Measurements from ENCODE around the gene DENND1B.

DENND1B gene

GRCh38 chr1:197775282-197776262 is at the start of gene DENND1B:
TSS of gene DENND1B (minus strand) at chr1:197775480. CDS start at chr1:197775155, 325 bp downstream.
- peak; percentile 2 for DNase-seq

- no peak for DNase-seq
These were observed 39.0 kb upstream of the DENND1B start for GRCh38 chr1:197814306-197814705.

DNA sequence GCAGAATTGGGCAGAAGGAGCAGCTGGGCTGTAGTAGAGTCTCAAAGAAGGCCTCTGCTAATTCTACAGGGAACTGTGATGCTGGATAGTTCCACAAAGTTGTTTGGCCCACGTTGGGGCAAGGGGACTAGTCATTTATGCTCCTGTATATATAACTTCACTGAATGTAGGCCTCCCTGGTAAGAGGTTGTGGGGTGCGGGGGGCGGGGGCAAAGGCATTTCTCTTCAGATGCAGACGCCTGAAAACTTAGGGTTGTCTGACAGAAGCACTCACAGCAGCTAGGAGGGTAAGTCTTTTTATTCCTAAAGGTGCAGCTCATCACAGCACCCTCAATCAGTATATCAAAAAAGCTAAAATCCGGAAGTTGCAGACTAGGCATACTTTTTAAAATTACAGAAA is 38.5 kb upstream of the DENND1B start:
- DNase-seq = no peak

- no peak for DNase-seq
These were observed 36.5 kb upstream of the DENND1B start for GRCh38 chr1:197811769-197812168.

DNA sequence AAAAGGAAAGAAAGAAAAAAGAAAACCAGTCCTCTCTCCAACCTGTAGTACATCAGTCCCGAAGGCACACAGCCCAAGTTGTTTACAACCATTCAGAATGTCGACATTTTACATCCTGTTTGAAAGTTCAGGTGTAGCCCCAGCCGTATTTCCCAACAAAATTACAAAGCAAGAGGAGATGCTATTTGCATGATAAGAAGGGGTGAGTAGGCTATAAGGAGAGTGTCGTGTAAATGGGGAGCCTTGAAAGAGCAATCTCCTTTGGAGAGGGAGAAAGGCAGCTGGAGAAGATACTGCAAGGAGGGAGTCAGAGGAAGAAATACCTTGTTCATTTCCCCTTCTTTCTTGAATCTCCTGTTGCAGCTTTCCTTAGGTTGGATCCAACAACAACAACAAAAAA is 35.5 kb upstream of the DENND1B start:
- DNase-seq = no peak

DNA sequence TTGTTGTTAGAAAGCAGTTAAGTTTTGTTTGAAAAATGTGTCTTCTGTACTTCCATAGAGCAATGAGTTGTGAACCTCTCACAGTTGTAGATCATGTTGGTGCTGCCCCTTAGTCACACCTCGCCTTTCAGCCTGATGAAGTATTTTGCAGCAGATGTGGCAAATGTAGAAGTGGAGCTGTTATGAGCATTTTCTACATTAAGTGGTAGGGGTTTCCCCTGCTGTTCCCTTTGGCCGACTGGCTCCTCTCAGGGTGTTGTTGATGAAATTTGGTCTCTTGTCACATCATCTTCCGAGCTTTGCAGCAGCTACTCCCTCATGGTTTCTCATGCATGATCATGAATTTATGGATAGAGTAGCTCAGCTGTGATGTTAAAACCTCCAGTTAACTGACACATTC is 33.6 kb upstream of the DENND1B start:
- no peak for DNase-seq

DNA sequence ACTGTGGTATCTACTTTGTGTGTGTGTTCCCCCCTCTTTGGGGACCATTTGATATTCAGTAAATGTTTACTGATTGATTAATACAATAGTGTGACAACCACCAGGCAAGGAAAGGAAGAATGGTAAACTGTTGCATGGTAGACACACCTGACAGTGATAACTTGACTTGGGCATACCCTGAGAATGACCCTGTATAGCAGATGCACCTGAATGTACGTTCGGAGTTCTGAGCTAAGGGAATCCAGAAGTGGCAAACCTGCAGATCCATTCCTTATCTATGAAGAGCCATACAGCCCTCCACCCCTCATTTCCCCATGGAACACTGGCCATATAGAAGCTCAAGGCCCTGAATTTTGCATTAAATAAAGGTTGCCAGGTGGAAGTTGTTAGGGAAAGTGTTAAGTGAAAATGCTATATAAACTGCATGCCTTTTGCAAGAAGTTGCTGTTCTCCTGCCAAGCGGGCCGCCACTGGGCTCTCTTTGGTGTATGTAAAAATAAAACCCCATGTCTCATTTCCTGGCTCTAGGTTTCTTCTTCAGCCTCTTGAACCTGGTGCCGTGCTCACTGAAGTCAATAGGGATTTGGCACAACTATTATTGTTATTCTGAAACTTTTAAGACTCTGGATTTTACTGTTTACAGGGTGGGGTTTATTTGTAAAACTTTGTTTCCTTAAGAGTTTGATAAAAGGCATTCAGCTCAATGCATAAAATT is 32.6 kb upstream of the DENND1B start:
- no peak for DNase-seq

DNA sequence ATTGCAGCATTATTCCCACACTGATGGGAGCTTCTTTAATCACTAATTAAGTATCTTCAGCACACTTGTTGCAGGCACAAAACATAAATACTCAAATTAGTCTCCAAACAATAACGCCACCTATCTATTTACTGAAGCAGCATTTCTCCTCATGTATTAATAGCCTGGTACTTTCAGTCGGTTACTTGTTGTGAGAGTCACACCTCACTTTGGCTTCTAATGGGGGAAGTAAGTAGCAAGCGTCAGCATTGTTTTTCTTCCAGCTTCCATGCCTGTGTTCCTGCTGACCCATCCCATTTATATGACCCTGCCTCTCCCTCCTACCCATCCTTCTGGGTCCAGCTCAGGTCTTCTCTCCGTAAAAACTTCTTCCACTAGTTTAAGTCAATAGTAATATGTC is 31.9 kb upstream of the DENND1B start:
- DNase-seq = no peak

DNA sequence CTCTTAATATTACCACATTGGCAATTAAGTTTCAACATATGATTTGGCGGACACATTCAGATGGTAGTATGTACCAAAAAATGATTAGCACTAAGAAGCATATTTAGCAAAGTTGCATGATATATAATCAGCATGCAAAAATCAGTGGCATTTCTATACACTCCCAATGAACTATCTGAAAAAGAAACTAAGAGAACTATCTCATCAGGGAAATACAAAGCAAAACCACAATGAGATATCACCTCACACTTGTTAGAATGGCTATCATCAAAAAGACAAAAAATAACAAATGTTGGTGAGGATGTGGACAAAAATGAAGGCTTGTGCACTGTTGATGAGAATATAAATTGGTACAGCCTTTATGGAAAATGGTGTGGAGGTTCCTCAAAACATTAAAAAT is 31.4 kb upstream of the DENND1B start:
- no peak for DNase-seq

DNA sequence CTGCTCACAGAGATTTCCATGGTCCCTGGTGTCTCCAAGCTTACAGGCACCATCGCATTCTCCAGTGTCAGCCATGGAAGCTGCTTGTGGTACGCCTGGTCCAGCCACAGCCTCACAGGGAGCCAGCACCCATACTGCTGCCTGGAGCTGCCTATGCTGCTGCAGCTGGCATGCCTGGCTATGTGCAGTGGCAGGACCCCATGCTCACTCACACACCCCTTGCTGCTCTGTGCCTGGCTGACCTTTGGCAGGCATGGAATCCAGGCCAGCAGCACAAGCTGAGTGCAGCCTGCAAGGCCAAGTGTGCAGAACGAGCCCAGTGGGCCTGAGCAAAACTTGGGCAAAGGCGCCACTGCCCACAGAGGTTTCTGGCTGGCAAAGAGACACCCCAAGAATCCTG is 26.4 kb upstream of the DENND1B start:
- no peak for DNase-seq

- DNase-seq = no peak
These were observed 25.8 kb upstream of the DENND1B start for GRCh38 chr1:197801111-197801482.

DNA sequence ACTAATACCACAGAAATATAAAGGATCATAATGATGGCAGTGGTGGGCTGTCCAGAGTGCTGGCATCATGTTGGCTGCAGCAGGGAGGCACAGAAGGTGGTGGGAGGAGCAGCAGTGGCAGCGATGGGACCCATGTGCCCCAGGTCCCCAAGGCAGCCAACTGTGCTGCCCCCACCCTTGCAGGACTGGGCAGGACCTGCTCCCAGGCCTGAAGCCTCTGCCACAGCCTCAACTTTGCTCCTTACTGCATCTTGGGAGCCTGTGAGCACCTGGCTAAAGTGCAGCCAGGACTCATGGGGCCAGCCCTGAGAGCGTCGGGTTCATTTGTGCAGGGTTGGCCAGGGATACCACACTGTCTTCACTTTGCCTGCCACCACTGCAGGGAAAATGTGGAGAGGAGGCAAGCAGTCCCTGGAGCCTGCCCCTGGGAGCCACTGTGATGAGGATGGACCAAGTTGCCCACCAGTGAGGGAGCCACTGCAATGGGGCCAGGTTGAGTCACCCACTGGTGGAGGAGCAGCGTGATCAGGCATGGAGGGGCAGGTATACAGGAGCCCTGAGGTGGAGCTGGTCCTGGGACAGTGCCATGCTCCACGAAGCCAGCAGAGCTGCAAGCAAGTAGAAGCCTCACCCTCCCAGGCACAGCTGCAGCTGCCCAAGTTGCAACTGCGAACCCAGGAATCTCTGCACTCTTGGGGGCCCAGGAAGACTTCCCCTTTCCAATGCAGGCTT is 25.3 kb upstream of the DENND1B start:
- no peak for DNase-seq

DNA sequence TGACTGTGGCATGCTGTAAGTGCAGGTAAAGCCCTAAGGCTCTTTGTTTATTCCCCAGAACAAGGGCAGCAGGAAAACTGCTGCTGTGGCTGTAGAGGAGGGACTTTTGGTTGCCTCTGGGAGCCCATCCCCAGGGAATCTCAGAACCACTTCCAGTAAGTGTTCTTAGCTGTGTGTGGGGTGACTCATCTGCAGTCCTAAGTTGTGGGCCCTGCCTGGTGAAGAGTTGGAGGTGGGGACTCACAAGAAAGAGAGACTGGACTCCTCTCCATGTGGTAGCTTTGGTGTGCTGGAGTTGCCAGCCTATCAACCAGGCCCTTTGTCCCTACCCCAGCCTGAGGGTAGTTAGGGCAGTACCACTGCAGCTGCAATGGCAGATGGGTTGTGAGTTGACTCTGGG is 24.0 kb upstream of the DENND1B start:
- no peak for DNase-seq

DNA sequence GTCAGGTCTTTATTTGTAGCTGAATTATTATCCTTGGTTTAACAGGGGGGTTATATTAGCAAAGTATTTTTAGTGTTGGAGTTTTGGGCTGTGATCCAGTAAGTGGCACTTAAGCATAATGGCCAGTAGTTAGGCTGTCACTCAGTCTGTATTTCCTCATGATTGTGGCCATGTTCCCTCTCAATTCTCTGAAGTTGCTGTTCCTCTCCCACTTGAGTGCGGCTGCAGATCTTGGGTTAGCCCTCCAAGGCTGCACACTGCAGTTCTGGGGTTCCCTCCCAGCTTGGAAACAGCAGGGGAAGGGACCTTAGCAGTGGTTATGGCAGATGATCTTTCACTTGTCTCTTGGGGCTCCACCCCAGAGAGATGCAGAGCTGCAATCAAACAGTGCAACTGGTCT is 23.2 kb upstream of the DENND1B start:
- no peak for DNase-seq

GRCh38 chr1:197797010-197797409 is 21.7 kb upstream of the DENND1B start:
- no peak for DNase-seq

DNA sequence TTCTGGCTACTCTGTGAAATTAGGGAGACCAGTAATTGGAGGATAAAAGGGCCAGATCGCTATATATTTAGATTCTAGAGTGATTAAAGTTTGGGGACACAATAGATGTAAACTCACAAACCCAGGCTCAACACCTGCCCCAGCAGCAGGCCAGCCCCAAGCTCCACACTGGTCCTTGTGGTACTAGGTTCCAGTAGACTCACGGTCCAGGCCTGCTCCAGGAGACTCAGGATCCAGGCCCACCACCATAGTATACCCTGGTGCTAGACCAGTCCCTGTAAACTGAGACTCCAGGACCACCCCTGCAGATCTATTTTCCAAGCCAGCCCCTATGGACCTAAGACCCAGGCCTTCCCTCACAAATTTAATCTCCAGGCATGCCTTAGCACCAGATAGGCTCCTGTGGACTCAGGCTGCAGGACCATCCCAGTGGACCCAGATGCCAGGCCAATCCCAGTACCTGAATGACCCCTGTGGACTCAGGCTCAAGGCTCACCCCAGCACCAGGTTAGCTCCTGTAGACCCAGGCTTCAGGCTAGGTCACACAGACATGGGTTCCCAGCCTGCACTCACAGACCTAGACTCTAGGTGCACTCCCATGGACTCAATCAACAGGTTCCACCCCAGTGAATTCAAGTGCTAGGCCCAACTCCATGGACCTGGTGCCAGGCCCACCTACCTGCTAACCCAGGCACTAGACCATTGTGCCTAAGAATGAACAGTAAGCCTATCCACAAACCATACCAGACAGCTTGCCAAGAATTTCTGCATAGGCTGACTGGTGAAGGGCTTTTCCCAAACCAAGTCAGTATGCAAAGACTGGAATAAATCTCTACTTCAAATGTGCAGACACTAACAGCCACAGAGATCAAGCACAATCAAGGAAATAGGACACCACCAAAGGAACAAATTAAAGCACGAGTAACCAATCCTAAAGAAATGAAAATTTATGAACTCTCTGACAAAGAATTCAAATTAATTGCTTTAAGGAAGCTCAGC is 13.8 kb upstream of the DENND1B start:
- no peak for DNase-seq

GRCh38 chr1:197787623-197788536 is 12.6 kb upstream of the DENND1B start:
- DNase-seq = no peak

GRCh38 chr1:197787056-197787455 is 11.8 kb upstream of the DENND1B start:
- DNase-seq = no peak

- DNase-seq = no peak
These were observed 11.0 kb upstream of the DENND1B start for GRCh38 chr1:197786280-197786679.

DNA sequence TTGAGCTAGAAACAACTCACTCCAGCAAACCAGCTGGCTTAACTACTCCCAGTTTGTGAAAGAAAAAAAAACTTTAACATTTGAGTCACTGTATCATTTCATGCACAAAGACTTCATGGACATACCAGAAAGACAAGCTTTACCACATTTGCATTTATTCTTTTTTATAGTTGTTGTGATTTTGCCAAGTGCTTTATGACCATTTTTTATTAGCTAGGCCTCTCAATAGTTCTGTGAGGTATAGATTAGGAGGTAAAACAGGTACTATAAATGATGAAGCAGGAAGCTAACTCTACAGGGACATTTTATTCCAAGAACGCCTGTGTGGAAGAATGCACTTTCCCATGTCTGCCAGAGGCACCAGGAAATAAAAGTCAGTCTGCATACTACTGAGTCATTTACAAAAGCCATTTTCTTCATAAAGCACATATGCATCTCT is 8.2 kb upstream of the DENND1B start:
- no peak for DNase-seq
